GM19025 (cell line): ENCODE measurements around the gene NOG.

Source experiments
- ATAC-seq: cut with Tn5 transposase; IDR thresholded peaks from one replicate; pipeline ENCODE4 v1.9.1; 2021; ENCODE audit warnings: mild to moderate bottlenecking, low read depth, moderate library complexity; ENCODE audit not compliant: unreplicated experiment

Gene NOG

GRCh38 chr17:56593646-56594319 lies at the start of gene NOG:
NOG (plus strand) TSS chr17:56593699; CDS start chr17:56594224, 525 bp downstream.
- ATAC-seq, result no peak

- ATAC-seq, result no peak
Observed at GRCh38 chr17:56545106-56545505, 48.4 kb upstream of the NOG start.

GRCh38 chr17:56545930-56546329 lies 47.6 kb upstream of the NOG start:
- ATAC-seq, result no peak

- ATAC-seq, result no peak
Observed at GRCh38 chr17:56548661-56549060, 44.8 kb upstream of the NOG start.

GRCh38 chr17:56549501-56549900 lies 44.0 kb upstream of the NOG start:
- no peak for ATAC-seq

- ATAC-seq, result no peak
Observed at GRCh38 chr17:56557682-56558081, 35.8 kb upstream of the NOG start.

- ATAC-seq, result no peak
Observed at GRCh38 chr17:56558088-56558487, 35.4 kb upstream of the NOG start.

GRCh38 chr17:56570199-56570598 lies 23.3 kb upstream of the NOG start:
- ATAC-seq, result no peak

GRCh38 chr17:56571456-56571855 lies 22.0 kb upstream of the NOG start:
- no peak for ATAC-seq

- no peak for ATAC-seq
Observed at GRCh38 chr17:56577190-56577842, 16.2 kb upstream of the NOG start.

- ATAC-seq, result no peak
Observed at GRCh38 chr17:56577843-56578204, 15.7 kb upstream of the NOG start.

GRCh38 chr17:56581635-56582627 lies 11.6 kb upstream of the NOG start:
- no peak for ATAC-seq

GRCh38 chr17:56583772-56584171 lies 9.7 kb upstream of the NOG start:
- no peak for ATAC-seq

- ATAC-seq, result no peak
Observed at GRCh38 chr17:56587298-56587697, 6.2 kb upstream of the NOG start.

- ATAC-seq, result no peak
Observed at GRCh38 chr17:56592487-56593085, 913 bp upstream of the NOG start.

- no peak for ATAC-seq
Observed at GRCh38 chr17:56593086-56593645, 333 bp upstream of the NOG start.

GRCh38 chr17:56594320-56595107 lies 1.0 kb downstream of the NOG start:
- ATAC-seq, result no peak

GRCh38 chr17:56595108-56595418 lies 1.6 kb downstream of the NOG start:
- ATAC-seq, result no peak

- no peak for ATAC-seq
Observed at GRCh38 chr17:56595831-56596690, 2.6 kb downstream of the NOG start.
